DND-41 (cell line): Measurements from ENCODE around the gene TTC8.

Source experiments
- CTCF ChIP-seq: IDR thresholded peaks from 2 replicates; pipeline ENCODE4 v1.5.1; 2012; ENCODE audit warnings: borderline replicate concordance, low read length, moderate library complexity, mild to moderate bottlenecking; ENCODE audit not compliant: poor library complexity, severe bottlenecking; ENCODE audit errors: extremely low read depth
- EZH2 ChIP-seq: IDR thresholded peaks from 3 replicates; pipeline ENCODE4 v1.6.1; 2012; ENCODE audit warnings: borderline replicate concordance, low read depth, mild to moderate bottlenecking, moderate library complexity, low read length, inconsistent platforms; ENCODE audit not compliant: severe bottlenecking

DNA sequence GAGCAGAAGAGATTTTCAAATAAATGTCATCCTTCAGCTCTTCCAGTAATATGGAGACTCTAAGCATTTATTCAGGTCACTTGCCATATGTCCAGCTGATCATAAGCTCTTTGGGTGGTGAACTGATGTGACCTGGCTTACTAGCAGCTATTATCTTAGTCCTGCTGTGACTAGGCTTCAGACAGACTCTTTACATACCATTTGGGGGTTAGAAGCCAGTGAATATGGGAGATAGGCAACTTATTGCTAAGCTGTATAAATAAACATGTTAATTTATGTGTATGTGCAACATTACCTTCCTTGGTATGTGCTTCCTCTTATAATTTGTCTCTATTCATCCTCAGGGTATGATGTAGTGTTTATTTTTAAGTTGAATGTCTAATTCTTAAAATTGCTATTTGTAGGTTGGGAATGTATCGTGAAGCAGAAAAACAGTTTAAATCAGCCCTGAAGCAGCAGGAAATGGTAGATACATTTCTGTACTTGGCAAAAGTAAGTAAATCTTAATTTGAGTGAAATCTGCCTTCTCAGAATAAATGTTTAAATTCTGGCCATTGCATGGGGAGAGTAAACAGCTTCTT is 32.4 kb downstream of the TTC8 start:
- TF ChIP-seq CTCF: no peak
- no peak for TF ChIP-seq EZH2
